ENCODE results near the gene ICA1. TPM values are rescaled to one million over a fixed set of nuclear protein-coding genes. Genes with fewer than 3 reads are reported as not detected.

The ICA1 gene
- total and polyA plus RNA-seq, 2 of the 4 experiments (the other 2 are of a cell fraction) = not detected

- Histone ChIP-seq H3K4me2 (ENCODE audit: low read depth, low read length) (no peak overlapping the region), H3K9me3 (ENCODE audit: control insufficient read depth, insufficient read depth, low read length) (no peaks in the 10 kb centered on the region), H2AK9ac (replicated peaks; ENCODE audit: low read depth, low read length, poor library complexity) (no peak overlapping the region), H2BK20ac (ENCODE audit: low read depth, low read length) (no peak overlapping the region), H3K36me3 (ENCODE audit: control insufficient read depth, insufficient read depth, low read length) (no peaks in the 10 kb centered on the region), H2AK5ac (ENCODE audit: low read depth, low read length) (no peak overlapping the region), H4K5ac (ENCODE audit: low read depth, low read length) (no peak overlapping the region), H3K4ac (ENCODE audit: low read depth, low read length) (no peak overlapping the region), H3K9me1 (ENCODE audit: insufficient read depth, low read length) (no peaks in the 10 kb centered on the region), H4K8ac (ENCODE audit: low read depth in 2 of 2, low read length in 2 of 2) (no peak overlapping the region), H2BK120ac (ENCODE audit: low read depth, low read length) (no peak overlapping the region), H3K14ac (replicated peaks; ENCODE audit: low read depth, low read length) (no peak overlapping the region), H3K79me1 (ENCODE audit: low read depth in 1 of 2, low read length in 2 of 2) (no peaks in the 10 kb centered on the region), H3K27ac (ENCODE audit: insufficient read depth, low read length) (no peak overlapping the region), H4K91ac (ENCODE audit: insufficient read depth, low read depth, low read length) (no peak overlapping the region), H2AFZ (replicated peaks; ENCODE audit: low read length, poor library complexity) (no peak overlapping the region), H3K9ac (ENCODE audit: low read depth, low read length) (no peak overlapping the region), H3K56ac (ENCODE audit: extremely low read depth, insufficient read depth, low read length) (no peak overlapping the region), H3K4me3 (ENCODE audit: insufficient read depth, low read depth, low read length) (no peak overlapping the region), H3K27me3 (ENCODE audit: control insufficient read depth, insufficient read depth, low read length) (no peaks in the 10 kb centered on the region; the same call in 1 of the 2 replicates), H3K18ac (ENCODE audit: low read depth, low read length) (no peak overlapping the region), H4K20me1 (ENCODE audit: insufficient read depth, low read length) (no peaks in the 10 kb centered on the region), H2BK15ac (ENCODE audit: low read depth, low read length) (no peak overlapping the region), H3K4me1 (ENCODE audit: control insufficient read depth, insufficient read depth, low read length) (no peaks in the 10 kb centered on the region), H3K23ac (ENCODE audit: low read depth, low read length) (no peak overlapping the region), H2BK5ac (ENCODE audit: low read depth, low read length, poor library complexity, severe bottlenecking) (no peak overlapping the region)
- in situ Hi-C loops (cut with MboI; ENCODE audit: low sequenced_read_pairs) (no loop called here), intact Hi-C loops (cut with micrococcal nuclease) (no loop called here), dilution Hi-C loops (cut with HindIII; ENCODE audit: low sequenced_read_pairs, unreplicated experiment) (no loop called here)
- no peak for DNase-seq
- CTCF ChIA-PET = no interaction called here
- no TSS peak for BruUV-seq (replicated peaks)
- POLR2A ChIA-PET (ENCODE audit: unreplicated experiment) = no interaction called here
- 60% methylated on average over 2 of the region's 8 CpGs; no CpG with 5 or more reads in 1 of the 2 experiments for WGBS, 2 experiments (ENCODE audit: extremely low coverage in 2 of 2, insufficient read length in 1 of 2)
- TF ChIP-seq SMC3 (IDR thresholded peaks at IDR 0.05; ENCODE audit: low read depth, low read length) (no peak), POLR2A (IDR thresholded peaks at IDR 0.05; ENCODE audit: low read depth, low read length) (no peak), NFE2L2 (IDR thresholded peaks at IDR 0.05; ENCODE audit: low read depth, low read length) (no peak), RCOR1 (IDR thresholded peaks at IDR 0.05; ENCODE audit: insufficient replicate concordance, low read length) (no peak), CHD1 (IDR thresholded peaks at IDR 0.05; ENCODE audit: low read depth, low read length) (no peak), CEBPB (IDR thresholded peaks at IDR 0.05; ENCODE audit: low read depth, low read length) (no peak), RAD21 (IDR thresholded peaks at IDR 0.05; ENCODE audit: low read length) (no peak), RFX5 (IDR thresholded peaks at IDR 0.05; ENCODE audit: low read depth, low read length) (no peak), MXI1 (IDR thresholded peaks at IDR 0.05; ENCODE audit: borderline replicate concordance, low read depth, low read length) (no peak)
- TF ChIP-seq, protein P1, sequence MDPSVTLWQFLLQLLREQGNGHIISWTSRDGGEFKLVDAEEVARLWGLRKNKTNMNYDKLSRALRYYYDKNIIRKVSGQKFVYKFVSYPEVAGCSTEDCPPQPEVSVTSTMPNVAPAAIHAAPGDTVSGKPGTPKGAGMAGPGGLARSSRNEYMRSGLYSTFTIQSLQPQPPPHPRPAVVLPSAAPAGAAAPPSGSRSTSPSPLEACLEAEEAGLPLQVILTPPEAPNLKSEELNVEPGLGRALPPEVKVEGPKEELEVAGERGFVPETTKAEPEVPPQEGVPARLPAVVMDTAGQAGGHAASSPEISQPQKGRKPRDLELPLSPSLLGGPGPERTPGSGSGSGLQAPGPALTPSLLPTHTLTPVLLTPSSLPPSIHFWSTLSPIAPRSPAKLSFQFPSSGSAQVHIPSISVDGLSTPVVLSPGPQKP (IDR thresholded peaks at IDR 0.05; ENCODE audit: borderline replicate concordance, low read depth, low read length) = no peak
- TF ChIP-seq, protein P2, sequence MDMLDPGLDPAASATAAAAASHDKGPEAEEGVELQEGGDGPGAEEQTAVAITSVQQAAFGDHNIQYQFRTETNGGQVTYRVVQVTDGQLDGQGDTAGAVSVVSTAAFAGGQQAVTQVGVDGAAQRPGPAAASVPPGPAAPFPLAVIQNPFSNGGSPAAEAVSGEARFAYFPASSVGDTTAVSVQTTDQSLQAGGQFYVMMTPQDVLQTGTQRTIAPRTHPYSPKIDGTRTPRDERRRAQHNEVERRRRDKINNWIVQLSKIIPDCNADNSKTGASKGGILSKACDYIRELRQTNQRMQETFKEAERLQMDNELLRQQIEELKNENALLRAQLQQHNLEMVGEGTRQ (IDR thresholded peaks at IDR 0.05; ENCODE audit: low read depth, low read length) = no peak
- ATAC-seq (ENCODE audit: low read depth) = no peak
These were observed 142.7 kb downstream of the ICA1 start for GRCh38 chr7:8119262-8119661.

Measured in IMR-90 (cell line).